ENCODE data around the gene CLSTN2.

DNA sequence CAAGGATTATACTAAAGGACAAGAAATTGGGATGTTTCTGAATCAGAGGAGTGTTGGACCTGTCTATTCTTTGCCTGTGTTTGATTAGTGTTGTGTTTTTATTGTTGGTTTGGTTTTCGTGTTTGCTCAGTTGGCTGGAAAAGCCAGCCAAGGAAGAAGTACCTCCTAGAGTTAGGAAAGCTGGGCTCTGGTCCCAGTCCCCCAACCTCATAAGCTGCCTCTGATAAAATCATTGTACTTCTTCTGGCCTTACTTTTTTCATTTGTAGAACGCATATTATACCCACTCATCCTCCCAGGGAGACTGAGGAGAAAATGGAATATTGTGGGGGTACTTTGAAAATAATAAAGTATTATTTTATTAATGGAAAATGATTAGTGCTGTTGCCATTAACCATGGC is 565.5 kb downstream of the CLSTN2 start:
- TF ChIP-seq CTCF (IDR thresholded peaks at IDR 0.05) (no peak), POLR2A (IDR thresholded peaks at IDR 0.05) (no peak)
